GM10266 (cell line): Measurements from ENCODE around the gene GALNTL6.

Source experiments
- DNase-seq: peaks from one replicate; pipeline ENCODE4 v3.0.0; 2012; ENCODE audit errors: extremely low spot score
- CTCF ChIP-seq: IDR thresholded peaks from 2 replicates; pipeline ENCODE4 v1.5.1; 2012; ENCODE audit warnings: mild to moderate bottlenecking, low read depth; ENCODE audit not compliant: control insufficient read depth, insufficient read depth; ENCODE audit errors: missing control alignments

Gene GALNTL6

GRCh38 chr4:172095161-172095560 lies 282.0 kb downstream of the GALNTL6 start:
- no peak for TF ChIP-seq CTCF

GRCh38 chr4:172096786-172097185 lies 283.6 kb downstream of the GALNTL6 start:
- DNase-seq, result no peak
- no peak for TF ChIP-seq CTCF

More at GRCh38 chr4:172095161-172095560, 282.0 kb downstream of the GALNTL6 start:
- DNase-seq, result no peak

GRCh38 chr4:172099376-172099775 lies 286.2 kb downstream of the GALNTL6 start:
- DNase-seq, result no peak

GRCh38 chr4:172103456-172103855 lies 290.3 kb downstream of the GALNTL6 start:
- TF ChIP-seq CTCF, result no peak
- DNase-seq, result no peak

More at GRCh38 chr4:172099376-172099775, 286.2 kb downstream of the GALNTL6 start:
- TF ChIP-seq CTCF, result no peak

- TF ChIP-seq CTCF, result no peak
- no peak for DNase-seq
These were observed 291.3 kb downstream of the GALNTL6 start for GRCh38 chr4:172104539-172104938.

- no peak for DNase-seq
- TF ChIP-seq CTCF, result no peak
These were observed 292.7 kb downstream of the GALNTL6 start for GRCh38 chr4:172105918-172106317.

GRCh38 chr4:172109466-172109865 lies 296.3 kb downstream of the GALNTL6 start:
- no peak for DNase-seq
- no peak for TF ChIP-seq CTCF
